LoVo (cell line): ENCODE measurements around the gene DRAP1.
"Not testable (repeated sequence)": the region's sequence is repeated elsewhere in the genome, so short reads cannot be mapped to it uniquely, and the experiment has no call there.

Experiments used
- DNase-seq: peaks from one replicate; pipeline ENCODE4 v3.0.0-alpha.2; 2016; ENCODE audit warnings: low spot score

DRAP1 gene

DNA sequence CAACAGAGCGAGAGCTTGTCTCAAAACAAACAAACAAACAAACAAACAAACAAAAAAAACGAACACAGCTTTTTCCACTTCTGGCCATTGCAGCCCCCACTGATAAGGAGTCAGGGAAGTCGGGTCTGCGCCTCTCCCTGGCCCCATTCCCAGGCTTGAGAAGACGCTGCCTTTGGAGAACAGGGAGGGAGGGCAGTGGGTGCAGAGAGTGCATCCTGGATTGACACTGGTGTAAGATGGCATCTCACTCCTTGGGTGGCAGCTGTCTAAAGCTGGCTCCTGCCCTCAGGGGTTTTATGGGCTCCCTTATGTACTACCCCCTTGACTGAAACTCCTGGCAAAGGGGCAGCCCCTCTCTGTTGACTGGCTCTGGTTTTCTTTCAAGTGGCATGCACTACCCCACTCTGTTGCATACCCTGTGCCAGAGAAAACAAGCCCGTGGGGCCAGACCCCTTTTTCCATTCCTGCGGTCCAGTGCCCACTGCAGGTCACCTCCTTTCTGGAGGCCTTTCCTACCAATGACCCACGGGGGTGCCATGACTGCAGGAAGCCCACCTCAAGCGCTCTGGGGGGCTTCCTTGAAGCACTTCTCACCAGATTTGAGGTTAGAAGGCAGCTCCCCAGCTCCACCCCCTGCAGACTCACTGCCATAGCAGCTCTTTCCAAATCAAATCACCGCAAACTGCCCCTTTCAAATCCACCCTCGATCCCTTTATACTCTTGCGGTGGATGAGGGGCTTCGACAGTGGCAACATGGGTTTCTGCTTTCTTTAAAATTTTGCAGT is 12.7 kb downstream of the DRAP1 start:
- no peak for DNase-seq

DNA sequence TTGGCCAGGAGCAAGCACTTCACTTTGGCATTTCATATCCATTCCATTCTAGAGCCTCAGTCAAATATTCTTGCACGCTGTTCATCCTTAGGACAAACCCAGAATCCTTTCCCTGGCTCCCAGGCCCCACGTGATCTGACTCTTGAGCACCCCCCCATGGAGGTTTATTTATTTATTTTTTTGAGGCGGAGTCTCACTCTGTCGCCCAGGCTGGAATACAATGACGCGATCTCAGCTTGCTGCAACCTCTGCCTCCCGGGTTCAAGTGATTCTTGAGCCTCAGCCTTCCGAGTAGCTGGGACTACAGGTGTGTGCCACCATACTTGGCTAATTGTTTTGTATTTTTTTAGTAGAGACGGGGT is 13.3 kb downstream of the DRAP1 start:
- DNase-seq: no peak

DNA sequence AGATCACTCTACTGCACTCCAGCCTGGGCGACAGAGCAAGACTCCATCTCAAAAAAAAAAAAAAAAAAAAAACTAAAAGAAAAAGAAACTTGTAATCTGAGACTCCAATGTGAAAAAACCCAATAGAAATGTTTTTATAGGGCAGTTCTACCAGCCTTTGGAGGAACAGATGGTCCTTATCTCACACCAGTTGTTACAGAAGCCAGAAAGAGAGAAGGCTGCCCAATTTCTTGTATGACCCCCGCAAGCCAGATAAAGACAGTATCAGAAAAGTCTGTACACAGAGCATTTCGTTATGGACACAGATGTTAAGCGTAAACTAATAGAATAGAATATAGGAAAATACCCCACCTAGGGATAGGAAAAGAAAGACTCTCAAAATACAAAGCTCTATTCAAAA is 14.8 kb downstream of the DRAP1 start:
- no peak for DNase-seq

- DNase-seq: no peak
These were observed 18.5 kb downstream of the DRAP1 start for GRCh38 chr11:65937766-65938165.

GRCh38 chr11:65941720-65942310 is 22.6 kb downstream of the DRAP1 start:
- DNase-seq: no peak

GRCh38 chr11:65942531-65942930 is 23.3 kb downstream of the DRAP1 start:
- DNase-seq: no peak

- no peak for DNase-seq
These were observed 25.0 kb downstream of the DRAP1 start for GRCh38 chr11:65944191-65944590.

DNA sequence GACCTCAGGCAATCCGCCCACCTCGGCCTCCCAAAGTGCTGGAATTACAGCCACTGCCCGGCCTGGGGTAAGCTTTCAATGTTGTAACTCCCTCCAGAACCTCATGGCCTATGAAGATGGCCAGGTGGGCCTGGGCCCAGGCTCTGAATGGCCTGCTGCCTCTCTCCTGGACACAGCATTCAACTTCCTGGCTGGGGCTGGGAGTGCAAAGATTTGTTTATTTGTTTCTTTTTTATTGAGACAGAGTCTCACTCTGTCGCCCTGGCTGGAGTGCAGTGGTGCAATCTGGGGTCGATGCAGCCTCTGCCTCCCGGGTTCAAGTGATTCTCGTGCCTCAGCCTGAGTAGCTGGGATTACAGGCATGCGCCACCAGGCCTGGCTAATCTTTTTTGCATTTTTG is 25.5 kb downstream of the DRAP1 start:
- no peak for DNase-seq

DNA sequence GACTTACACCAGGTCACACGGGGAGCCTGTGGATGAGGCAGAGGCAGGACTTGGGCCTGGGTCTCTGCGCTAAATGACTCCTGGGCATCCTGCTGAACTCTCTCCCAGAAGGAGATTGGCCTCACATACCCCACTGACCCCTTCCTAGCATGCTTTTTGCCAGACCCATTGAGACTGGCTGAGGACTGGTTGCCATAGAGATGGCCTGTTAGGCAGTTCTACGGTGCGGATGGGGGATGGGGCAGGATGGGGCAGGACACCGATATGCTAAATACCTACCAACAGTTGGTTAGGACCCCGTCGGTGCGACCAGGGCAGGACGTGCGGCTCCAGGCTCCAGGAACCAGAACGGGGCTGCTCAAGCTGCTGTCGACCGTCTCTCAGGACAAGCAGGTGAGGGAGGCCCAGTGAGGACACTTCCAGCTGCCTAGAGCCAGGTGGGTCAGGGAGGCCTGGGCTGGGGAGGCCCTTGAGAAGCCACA is 26.2 kb downstream of the DRAP1 start, which contains the start of gene TSGA10IP:
Gene TSGA10IP, plus strand, starts transcription at position 51 of the 482 bp plus-strand sequence. Its CDS starts 196 bp downstream, at position 247.
- DNase-seq: no peak

GRCh38 chr11:65945941-65946558 is 26.8 kb downstream of the DRAP1 start:
- no peak for DNase-seq

- no peak for DNase-seq
These were observed 27.4 kb downstream of the DRAP1 start for GRCh38 chr11:65946655-65947054.

GRCh38 chr11:65947133-65947532 is 27.9 kb downstream of the DRAP1 start:
- no peak for DNase-seq

GRCh38 chr11:65947603-65948125 is 28.4 kb downstream of the DRAP1 start:
- DNase-seq: no peak

DNA sequence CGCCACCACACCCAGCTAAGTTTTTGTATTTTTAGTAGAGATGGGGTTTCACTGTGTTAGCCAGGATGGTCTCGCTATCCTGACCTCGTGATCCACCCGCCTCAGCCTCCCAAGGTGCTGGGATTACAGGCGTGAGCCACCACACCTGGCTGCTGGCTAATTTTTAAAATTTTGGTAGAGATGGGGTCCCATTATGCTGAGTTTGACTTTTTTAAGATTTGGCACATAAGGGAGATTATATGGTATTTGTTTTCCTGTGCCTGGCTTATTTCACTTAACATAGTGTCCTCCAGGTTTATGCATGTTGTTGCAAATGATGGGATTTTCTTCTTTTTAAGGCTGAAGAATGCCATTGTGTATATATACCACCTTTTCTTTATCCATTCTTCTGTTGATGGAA is 31.5 kb downstream of the DRAP1 start:
- not testable (repeated sequence) for DNase-seq

DNA sequence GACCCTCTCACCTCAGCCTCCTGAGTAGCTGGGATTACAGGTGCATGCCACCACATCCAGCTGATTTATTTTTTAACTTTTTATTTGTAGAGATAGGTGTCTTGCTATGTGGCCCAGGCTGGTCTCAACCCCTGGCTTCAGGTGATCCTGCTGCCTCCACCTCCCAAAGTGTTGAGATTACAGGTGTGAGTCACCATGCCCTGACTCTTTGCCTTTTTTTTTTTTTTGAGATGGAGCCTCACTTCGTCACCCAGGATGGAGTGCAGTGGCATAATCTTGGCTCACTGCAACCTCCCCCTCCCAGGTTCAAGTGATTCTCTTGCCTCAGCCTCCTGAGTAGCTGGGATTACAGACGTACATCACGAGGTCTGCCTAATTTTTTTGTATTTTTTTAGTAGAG is 32.4 kb downstream of the DRAP1 start:
- DNase-seq: not testable (repeated sequence)

DNA sequence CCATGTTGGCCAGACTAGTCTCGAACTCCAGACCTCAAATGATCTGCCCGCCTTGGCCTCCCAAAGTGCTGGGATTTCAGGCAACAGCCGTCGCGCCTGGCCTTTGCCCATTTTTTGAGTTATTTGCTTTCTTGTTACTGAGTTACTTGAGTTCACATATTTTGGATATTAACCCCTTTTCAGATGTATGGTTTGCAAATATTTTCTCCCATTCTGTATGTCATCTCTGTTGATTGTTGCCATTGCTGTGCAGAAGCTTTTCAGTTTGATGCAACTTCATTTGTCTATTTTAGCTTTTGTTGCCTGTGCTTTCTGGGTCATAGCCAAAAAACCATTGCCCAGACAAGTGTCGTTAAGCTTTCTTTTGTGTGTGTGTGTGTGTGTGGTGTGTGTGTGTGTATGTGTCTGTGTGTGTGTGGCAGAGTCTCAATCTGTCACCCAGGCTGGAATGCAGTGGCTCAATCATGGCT is 32.9 kb downstream of the DRAP1 start:
- no peak for DNase-seq

DNA sequence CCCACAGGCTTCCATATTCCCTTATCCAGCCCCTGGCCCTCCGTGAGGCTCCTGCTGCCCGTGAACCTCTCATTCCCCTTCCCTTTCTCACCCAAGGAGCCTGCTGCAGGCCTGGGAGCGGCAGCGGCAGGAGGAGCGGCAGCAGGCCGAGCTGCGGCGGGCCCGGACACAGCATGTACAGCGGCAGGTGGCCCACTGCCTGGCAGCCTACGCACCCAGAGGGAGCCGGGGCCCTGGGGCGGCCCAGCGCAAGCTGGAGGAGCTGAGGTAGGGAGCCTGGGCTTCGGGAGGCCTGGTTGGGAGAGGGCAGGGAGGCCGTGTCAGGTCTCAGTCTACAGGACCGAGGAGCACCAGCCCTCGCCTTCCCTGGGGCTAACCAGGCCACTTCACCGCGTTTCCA is 34.2 kb downstream of the DRAP1 start:
- no peak for DNase-seq

- no peak for DNase-seq
These were observed 35.5 kb downstream of the DRAP1 start for GRCh38 chr11:65954771-65955170.

GRCh38 chr11:65958291-65958690 is 39.1 kb downstream of the DRAP1 start:
- DNase-seq: no peak

- DNase-seq: no peak
These were observed 39.7 kb downstream of the DRAP1 start for GRCh38 chr11:65958774-65959420.

DNA sequence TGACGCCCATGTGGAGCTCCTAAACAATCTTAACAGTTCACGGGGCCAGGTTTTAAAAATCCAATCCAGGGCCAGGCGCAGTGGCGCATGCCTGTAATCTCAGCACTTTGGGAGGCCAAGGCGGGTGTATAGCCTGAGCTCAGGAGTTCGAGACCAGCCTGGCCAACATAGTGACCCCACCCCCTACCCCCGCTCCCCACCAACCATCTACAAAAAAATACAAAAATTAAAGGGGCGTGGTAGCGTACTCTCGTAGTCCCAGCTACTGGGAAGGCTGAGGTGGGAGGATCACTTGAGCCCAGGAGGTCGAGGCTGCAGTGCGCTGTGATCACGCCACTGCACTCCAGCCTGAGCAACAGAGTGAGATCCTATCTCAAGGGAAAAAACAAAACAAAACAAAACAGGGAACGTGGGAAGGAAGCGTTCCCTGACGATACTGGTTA is 41.6 kb downstream of the DRAP1 start:
- DNase-seq: no peak
